Measurements from ENCODE around the gene NBPF3.
"Not testable (repeated sequence)": the region's sequence is repeated elsewhere in the genome, so short reads cannot be mapped to it uniquely, and the experiment has no call there.

Gene NBPF3

GRCh38 chr1:21495225-21495820 is 55.4 kb downstream of the NBPF3 start:
- DNase-seq = no peak

- DNase-seq = no peak
These were observed 56.1 kb downstream of the NBPF3 start for GRCh38 chr1:21496063-21496462.

GRCh38 chr1:21496886-21497285 is 56.9 kb downstream of the NBPF3 start:
- no peak for DNase-seq

- no peak for DNase-seq
These were observed 57.6 kb downstream of the NBPF3 start for GRCh38 chr1:21497466-21498061.

GRCh38 chr1:21499283-21499950 is 59.5 kb downstream of the NBPF3 start:
- no peak for DNase-seq

GRCh38 chr1:21503706-21504377 is 63.9 kb downstream of the NBPF3 start:
- no peak for DNase-seq

GRCh38 chr1:21506804-21507203 is 66.9 kb downstream of the NBPF3 start:
- DNase-seq = no peak

- no peak for DNase-seq
These were observed 67.8 kb downstream of the NBPF3 start for GRCh38 chr1:21507511-21508270.

GRCh38 chr1:21508580-21509350 is 68.8 kb downstream of the NBPF3 start:
- peak; percentile 84 for DNase-seq

- peak; percentile 11 for DNase-seq
These were observed 69.6 kb downstream of the NBPF3 start, which contains the start of gene ALPL for GRCh38 chr1:21509351-21510112. TSS of gene ALPL (plus strand) at chr1:21509423. CDS start at chr1:21554082, 44,659 bp downstream.

GRCh38 chr1:21510113-21510493 is 70.2 kb downstream of the NBPF3 start:
- no peak for DNase-seq

GRCh38 chr1:21510885-21511578 is 71.1 kb downstream of the NBPF3 start:
- no peak for DNase-seq

- no peak for DNase-seq
These were observed 71.9 kb downstream of the NBPF3 start for GRCh38 chr1:21511579-21512522.

- no peak for DNase-seq
These were observed 74.3 kb downstream of the NBPF3 start for GRCh38 chr1:21514245-21514644.

GRCh38 chr1:21517161-21517589 is 77.2 kb downstream of the NBPF3 start:
- no peak for DNase-seq

- no peak for DNase-seq
These were observed 77.9 kb downstream of the NBPF3 start for GRCh38 chr1:21517660-21518480.

GRCh38 chr1:21518774-21519455 is 79.0 kb downstream of the NBPF3 start:
- no peak for DNase-seq

- not testable (repeated sequence) for DNase-seq
These were observed 79.6 kb downstream of the NBPF3 start for GRCh38 chr1:21519486-21520070.

Measured in stimulated activated CD4-positive, alpha-beta T cell treated with anti-CD3 and anti-CD28 coated beads, Interleukin-15, amount 100 ng/mL, for 24 hours (primary cell).